A673 (cell line): ENCODE data around the gene COIL.

Experiments used
- EZH2 ChIP-seq: fragments of 200-600 bp; sonication (generic); IDR thresholded peaks from 2 replicates; pipeline ENCODE4 v1.6.1; 2017; ENCODE audit warnings: borderline replicate concordance, low read depth, mild to moderate bottlenecking, mixed read lengths, antibody characterized with exemption, low read length; ENCODE audit not compliant: poor library complexity, severe bottlenecking
- TF ChIP-seq, protein P1 (sequence below): fragments of 300-800, 200-600 bp; sonication (generic); conservative IDR thresholded peaks from 2 replicates; pipeline ENCODE4 v1.5.1; 2017; ENCODE audit warnings: low read depth, mild to moderate bottlenecking, antibody characterized with exemption, low read length, moderate library complexity, mixed read lengths

DNA sequence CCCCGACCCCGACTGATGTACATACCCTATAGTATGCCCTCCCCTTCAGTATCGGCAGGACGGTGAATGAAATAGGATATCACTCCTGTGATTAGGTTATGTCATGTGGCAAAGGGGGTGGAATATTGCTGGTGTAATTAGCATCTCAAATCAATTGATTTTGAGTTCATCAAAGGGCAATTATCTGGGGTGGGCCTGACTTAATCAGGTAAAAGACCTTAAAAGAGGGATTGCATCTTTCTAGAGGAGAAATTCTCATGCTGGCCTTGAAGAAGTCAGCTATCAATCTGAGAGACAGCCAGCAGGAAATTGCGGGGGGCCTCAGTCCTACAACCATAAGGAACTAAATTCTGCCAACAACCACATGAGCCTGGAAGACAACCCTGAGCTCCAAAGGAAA is 57.3 kb downstream of the COIL start:
- TF ChIP-seq EZH2 = no peak
- TF ChIP-seq, protein P1, sequence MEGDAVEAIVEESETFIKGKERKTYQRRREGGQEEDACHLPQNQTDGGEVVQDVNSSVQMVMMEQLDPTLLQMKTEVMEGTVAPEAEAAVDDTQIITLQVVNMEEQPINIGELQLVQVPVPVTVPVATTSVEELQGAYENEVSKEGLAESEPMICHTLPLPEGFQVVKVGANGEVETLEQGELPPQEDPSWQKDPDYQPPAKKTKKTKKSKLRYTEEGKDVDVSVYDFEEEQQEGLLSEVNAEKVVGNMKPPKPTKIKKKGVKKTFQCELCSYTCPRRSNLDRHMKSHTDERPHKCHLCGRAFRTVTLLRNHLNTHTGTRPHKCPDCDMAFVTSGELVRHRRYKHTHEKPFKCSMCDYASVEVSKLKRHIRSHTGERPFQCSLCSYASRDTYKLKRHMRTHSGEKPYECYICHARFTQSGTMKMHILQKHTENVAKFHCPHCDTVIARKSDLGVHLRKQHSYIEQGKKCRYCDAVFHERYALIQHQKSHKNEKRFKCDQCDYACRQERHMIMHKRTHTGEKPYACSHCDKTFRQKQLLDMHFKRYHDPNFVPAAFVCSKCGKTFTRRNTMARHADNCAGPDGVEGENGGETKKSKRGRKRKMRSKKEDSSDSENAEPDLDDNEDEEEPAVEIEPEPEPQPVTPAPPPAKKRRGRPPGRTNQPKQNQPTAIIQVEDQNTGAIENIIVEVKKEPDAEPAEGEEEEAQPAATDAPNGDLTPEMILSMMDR = no peak
